Measurements from ENCODE around the gene MED26. TPM values are rescaled to one million over a fixed set of nuclear protein-coding genes. Genes with fewer than 3 reads are reported as not detected.
A peak's percentile ranks its signal among the peaks of the same experiment; 100 is the strongest.
"Not testable (repeated sequence)": the region's sequence is repeated elsewhere in the genome, so short reads cannot be mapped to it uniquely, and the experiment has no call there.

Gene MED26
- total RNA-seq: 10 to 100 TPM in 1 of 4 donors, 1 to 10 TPM in 3; 4.4 to 12.9 (median 8.4) TPM

- no peaks in the 10 kb centered on the region for H3K27me3 ChIP-seq
- peak within 1 kb of the TSS; percentile 79 to 95 (median 93) for H3K27ac ChIP-seq
- 0% methylated on average over 13 to 16 of the region's 98 CpGs for WGBS, 2 donors
- peak within 1 kb of the TSS; percentile 92 to 99 (median 96) for H3K4me3 ChIP-seq (replicated peaks in 1 of 3)
- DNase-seq: peak; percentile 93 to 94
- no peaks in the 10 kb centered on the region for H3K9me3 ChIP-seq
- H3K4me1 ChIP-seq: peaks cover 17 to 20% of the 10 kb centered on the region in 2 donors
- H3K36me3 ChIP-seq: peaks cover 6 to 8% of the 10 kb centered on the region in 2 donors
- peak in 1 of 2 donors; percentile 85 for TF ChIP-seq POLR2A (IDR thresholded peaks at IDR 0.05)
- peak in 1 of 6 experiments; percentile 13 for TF ChIP-seq CTCF (IDR thresholded peaks at IDR 0.05)
- intact Hi-C loops (cut with DNase I): loop anchor here (5.0 kb wide), 1 partner anchor 56 kb away; the partner anchor contains the start of gene SLC35E1
These were observed at the start of gene MED26 for GRCh38 chr19:16628183-16628983. Gene MED26, minus strand, starts transcription at chr19:16628204. Its CDS starts 261 bp downstream, at chr19:16627943.

- no peak for TF ChIP-seq POLR2A (IDR thresholded peaks at IDR 0.05)
- no peak for TF ChIP-seq CTCF (IDR thresholded peaks at IDR 0.05)
- Histone ChIP-seq H3K4me1 (no peaks in the 10 kb centered on the region), H3K36me3 (peaks cover 0 to 3% of the 10 kb centered on the region in 2 donors), H3K9me3 (no peaks in the 10 kb centered on the region), H3K27me3 (no peaks in the 10 kb centered on the region), H3K4me3 (replicated peaks in 1 of 3) (no peak overlapping the region), H3K27ac (no peak overlapping the region)
- intact Hi-C loops (cut with DNase I): no loop called here
- DNase-seq: no peak
These were observed 49.1 kb upstream of the MED26 start for GRCh38 chr19:16677055-16677454.

GRCh38 chr19:16676101-16676798, 48.2 kb upstream of the MED26 start:
- Histone ChIP-seq H3K4me3 (replicated peaks in 1 of 3) (no peak overlapping the region), H3K36me3 (peaks cover 0 to 3% of the 10 kb centered on the region in 2 donors), H3K4me1 (no peaks in the 10 kb centered on the region), H3K27ac (no peak overlapping the region), H3K9me3 (no peaks in the 10 kb centered on the region), H3K27me3 (no peaks in the 10 kb centered on the region)
- DNase-seq: no peak
- 95% methylated on average over 15 of the region's 15 CpGs for WGBS, 2 donors
- intact Hi-C loops (cut with DNase I): no loop called here
- TF ChIP-seq CTCF (IDR thresholded peaks at IDR 0.05): no peak
- TF ChIP-seq POLR2A (IDR thresholded peaks at IDR 0.05): no peak

GRCh38 chr19:16673839-16674238, 45.8 kb upstream of the MED26 start:
- H3K27me3 ChIP-seq; intact Hi-C loops (cut with DNase I): not testable (repeated sequence)

GRCh38 chr19:16673231-16673630, 45.2 kb upstream of the MED26 start:
- TF ChIP-seq CTCF (IDR thresholded peaks at IDR 0.05): no peak
- no peak for TF ChIP-seq POLR2A (IDR thresholded peaks at IDR 0.05)
- H3K27ac ChIP-seq: no peak overlapping the region

More at GRCh38 chr19:16673839-16674238, 45.8 kb upstream of the MED26 start:
- not testable (repeated sequence) for DNase-seq; H3K4me1 ChIP-seq; H3K36me3 ChIP-seq; H3K9me3 ChIP-seq; H3K4me3 ChIP-seq (replicated peaks in 1 of 3); H3K27ac ChIP-seq
- 93% methylated on average over 4 of the region's 4 CpGs for WGBS, 2 donors

More at GRCh38 chr19:16673231-16673630, 45.2 kb upstream of the MED26 start:
- WGBS, 2 donors: 70 to 76% methylated on average over 3 of the region's 3 CpGs
- Histone ChIP-seq H3K36me3 (no peaks in the 10 kb centered on the region), H3K4me1 (no peaks in the 10 kb centered on the region), H3K4me3 (replicated peaks in 1 of 3) (no peak overlapping the region), H3K27me3 (no peaks in the 10 kb centered on the region), H3K9me3 (no peaks in the 10 kb centered on the region)
- no peak for DNase-seq
- intact Hi-C loops (cut with DNase I): no loop called here
